Breast epithelium (tissue), 3 donors: ENCODE results near the gene INTS14.

Source experiments
- CTCF ChIP-seq, 3 donors: fragments of 450-650 bp; IDR thresholded peaks; one replicate each; pipeline ENCODE4 v1.5.1; 2016 to 2017; ENCODE audit warnings: antibody characterized with exemption in 3 of 3, mild to moderate bottlenecking in 3 of 3, moderate library complexity in 3 of 3
- POLR2A ChIP-seq: fragments of 450-650 bp; IDR thresholded peaks from one replicate; pipeline ENCODE4 v1.6.1; 2016; ENCODE audit warnings: antibody characterized with exemption, mild to moderate bottlenecking, moderate library complexity

GRCh38 chr15:65533057-65533756 lies 77.7 kb downstream of the INTS14 start:
- TF ChIP-seq CTCF (IDR thresholded peaks at IDR 0.05) = no peak
- no peak for TF ChIP-seq POLR2A
